Suprapubic skin (tissue), 4 donors: ENCODE measurements around the gene KL. TPM values are rescaled to one million over a fixed set of nuclear protein-coding genes. Genes with fewer than 3 reads are reported as not detected.

Experiments
- DNase-seq, 2 donors: peaks; one replicate each; pipeline ENCODE4 v3.0.0-alpha.2; 2019; ENCODE audit warnings: low spot score in 2 of 2
- H3K27ac ChIP-seq: fragments of 200-600 bp; sonication (generic); one replicate; pipeline ENCODE4 v1.5.1; 2019
- H3K27me3 ChIP-seq: fragments of 200-600 bp; sonication (generic); one replicate; pipeline ENCODE4 v1.5.1; 2019
- H3K36me3 ChIP-seq: fragments of 200-600 bp; sonication (generic); one replicate; pipeline ENCODE4 v1.5.1; 2019
- H3K4me1 ChIP-seq: fragments of 200-600 bp; sonication (generic); one replicate; pipeline ENCODE4 v1.5.1; 2019
- H3K4me3 ChIP-seq: fragments of 200-600 bp; sonication (generic); one replicate; pipeline ENCODE4 v1.5.1; 2019; ENCODE audit warnings: mild to moderate bottlenecking
- H3K9me3 ChIP-seq: fragments of 200-600 bp; sonication (generic); one replicate; pipeline ENCODE4 v1.5.1; 2019
- CTCF ChIP-seq, 2 donors: fragments of 200-600 bp in 1 of 2; fragments of 450-650 bp in 1 of 2; sonication (generic) in 1 of 2; IDR thresholded peaks; one replicate each; pipeline ENCODE4 v1.5.1; 2016 to 2019; ENCODE audit warnings: antibody characterized with exemption in 2 of 2, mild to moderate bottlenecking in 1 of 2, moderate library complexity in 1 of 2
- EP300 ChIP-seq: sonication (generic); formaldehyde crosslinking; IDR thresholded peaks from one replicate; pipeline ENCODE4 v1.6.1; 2017; ENCODE audit warnings: antibody characterized with exemption
- POLR2A ChIP-seq, 2 donors: fragments of 450-650 bp; IDR thresholded peaks; one replicate each; pipeline ENCODE4 v1.6.1; 2017; ENCODE audit warnings: antibody characterized with exemption in 2 of 2, mild to moderate bottlenecking in 2 of 2, moderate library complexity in 2 of 2
- POLR2AphosphoS5 ChIP-seq, 3 donors: sonication (generic); formaldehyde crosslinking; IDR thresholded peaks; one replicate each; pipeline ENCODE4 v1.6.1; 2017; ENCODE audit warnings: antibody characterized with exemption in 3 of 3
- WGBS: methylation state at CpG from one replicate; pipeline ENCODE4 v1.1.5; 2018; 5-methylcytosine and 5-hydroxymethylcytosine counted together
- total RNA-seq, 4 donors: library from RNA; depleted of rRNA; stranded (reverse); fragments of >200 nt; gene quantifications; one replicate each; pipeline ENCODE4 v1.1.0, GENCODE V29; 2016

KL gene
- total RNA-seq, 4 donors from 2014 or later, result 0.95 to 1.6 (median 1.6) TPM

DNA sequence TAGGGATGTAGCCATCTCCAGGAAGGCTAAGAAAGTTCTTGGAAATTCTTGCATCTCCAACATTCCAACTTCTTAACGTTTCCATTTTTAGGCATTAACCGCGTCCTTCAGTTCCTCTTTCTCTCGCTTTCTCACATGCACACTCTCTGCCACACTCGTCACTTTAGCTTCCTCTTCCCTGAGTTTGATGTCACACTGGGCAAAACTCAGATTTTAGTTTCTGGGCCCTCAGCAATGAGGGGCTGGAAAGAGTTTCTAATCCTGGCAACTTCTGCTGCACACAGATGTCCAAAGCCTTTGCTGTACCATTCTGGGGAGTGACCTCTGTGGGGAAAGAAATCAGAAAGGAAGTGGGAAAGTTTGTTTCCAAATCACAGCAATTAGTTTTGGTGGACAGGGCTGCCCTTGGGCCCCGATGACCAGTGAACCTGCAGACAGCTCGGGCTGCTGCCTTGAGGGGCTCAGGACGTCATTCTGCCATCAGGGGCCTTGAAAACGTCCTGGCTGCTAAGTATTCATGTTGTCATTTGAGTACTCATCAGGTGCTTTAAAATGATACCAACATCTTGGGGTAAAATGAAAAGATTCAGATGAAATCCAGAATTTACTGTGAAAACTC, 89.3 kb downstream of the KL start:
- no peaks in the 10 kb centered on the region for H3K27me3 ChIP-seq
- DNase-seq, result no peak
- H3K9me3 ChIP-seq, result no peaks in the 10 kb centered on the region
- peaks cover 50% of the 10 kb centered on the region for H3K36me3 ChIP-seq
- H3K4me1 ChIP-seq, result peaks cover 21% of the 10 kb centered on the region
- no peak for TF ChIP-seq POLR2A (IDR thresholded peaks at IDR 0.05)
- no peak for TF ChIP-seq EP300
- TF ChIP-seq CTCF (IDR thresholded peaks at IDR 0.05), result no peak
- no peak for TF ChIP-seq POLR2AphosphoS5 (IDR thresholded peaks at IDR 0.05)
- peak overlapping the region; percentile 22 for H3K27ac ChIP-seq
- no peak overlapping the region for H3K4me3 ChIP-seq
- WGBS, result 70% methylated on average over 9 of the region's 9 CpGs

- Histone ChIP-seq H3K36me3 (peaks cover 50% of the 10 kb centered on the region), H3K9me3 (no peaks in the 10 kb centered on the region), H3K4me3 (no peak overlapping the region), H3K4me1 (peaks cover 34% of the 10 kb centered on the region), H3K27me3 (no peaks in the 10 kb centered on the region), H3K27ac (no peak overlapping the region)
- no peak for TF ChIP-seq CTCF (IDR thresholded peaks at IDR 0.05)
- TF ChIP-seq EP300, result no peak
- TF ChIP-seq POLR2A (IDR thresholded peaks at IDR 0.05), result no peak
- TF ChIP-seq POLR2AphosphoS5 (IDR thresholded peaks at IDR 0.05), result no peak
- no peak for DNase-seq
- WGBS, result 81% methylated on average over 7 of the region's 7 CpGs
These were observed 90.6 kb downstream of the KL start for GRCh38 chr13:33106656-33107360.

DNA sequence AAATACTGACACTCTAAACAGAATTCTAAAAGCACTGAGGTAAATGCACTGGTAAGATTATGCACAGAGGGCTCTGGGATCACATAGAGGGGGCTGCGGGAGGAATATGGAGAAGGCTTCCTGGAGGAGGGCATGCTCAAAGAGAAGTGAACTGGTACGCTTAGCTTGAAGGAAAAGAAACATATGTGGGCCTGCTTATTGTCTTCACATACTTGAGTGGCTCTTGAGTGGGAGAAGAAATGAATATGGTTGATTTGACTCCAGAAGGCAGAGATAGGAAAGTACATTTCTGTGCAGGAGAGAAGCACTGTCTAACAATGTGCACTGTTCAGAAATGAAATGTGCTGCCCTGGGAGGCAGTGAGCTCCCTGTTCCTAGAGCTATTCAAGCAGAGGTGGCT, 91.1 kb downstream of the KL start:
- WGBS, result 93% methylated on average over 2 of the region's 2 CpGs
- no peak for DNase-seq
- Histone ChIP-seq H3K4me3 (no peak overlapping the region), H3K27ac (no peak overlapping the region), H3K36me3 (peaks cover 50% of the 10 kb centered on the region), H3K9me3 (no peaks in the 10 kb centered on the region), H3K27me3 (no peaks in the 10 kb centered on the region), H3K4me1 (peaks cover 40% of the 10 kb centered on the region)
- TF ChIP-seq POLR2AphosphoS5 (IDR thresholded peaks at IDR 0.05) (no peak), CTCF (IDR thresholded peaks at IDR 0.05) (no peak), EP300 (no peak), POLR2A (IDR thresholded peaks at IDR 0.05) (no peak)

DNA sequence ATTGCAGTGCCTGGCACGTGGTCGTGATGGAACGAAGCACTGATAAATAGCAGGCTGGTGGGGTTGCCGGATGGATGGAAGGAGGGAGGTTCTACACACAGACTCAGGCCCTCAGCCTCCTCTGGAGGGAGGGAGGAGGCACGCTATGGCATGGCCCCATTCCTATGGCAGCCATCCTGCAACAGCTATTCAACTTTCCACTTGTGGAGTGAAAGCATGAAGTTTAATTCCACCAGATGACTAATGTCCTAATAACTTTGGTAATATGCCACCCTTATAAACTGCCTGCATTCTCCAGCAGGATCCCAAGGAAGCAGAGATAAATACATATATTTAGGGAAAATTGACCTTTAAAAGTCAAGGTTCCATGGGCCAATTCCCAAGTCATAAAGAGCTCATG, 92.4 kb downstream of the KL start:
- Histone ChIP-seq H3K4me1 (peaks cover 49% of the 10 kb centered on the region), H3K36me3 (peaks cover 52% of the 10 kb centered on the region), H3K9me3 (no peaks in the 10 kb centered on the region), H3K4me3 (no peak overlapping the region), H3K27ac (no peak overlapping the region), H3K27me3 (no peaks in the 10 kb centered on the region)
- no peak for TF ChIP-seq POLR2A (IDR thresholded peaks at IDR 0.05)
- TF ChIP-seq EP300, result no peak
- no peak for TF ChIP-seq POLR2AphosphoS5 (IDR thresholded peaks at IDR 0.05)
- TF ChIP-seq CTCF (IDR thresholded peaks at IDR 0.05), result no peak
- 81% methylated on average over 5 of the region's 5 CpGs for WGBS
- no peak for DNase-seq

DNA sequence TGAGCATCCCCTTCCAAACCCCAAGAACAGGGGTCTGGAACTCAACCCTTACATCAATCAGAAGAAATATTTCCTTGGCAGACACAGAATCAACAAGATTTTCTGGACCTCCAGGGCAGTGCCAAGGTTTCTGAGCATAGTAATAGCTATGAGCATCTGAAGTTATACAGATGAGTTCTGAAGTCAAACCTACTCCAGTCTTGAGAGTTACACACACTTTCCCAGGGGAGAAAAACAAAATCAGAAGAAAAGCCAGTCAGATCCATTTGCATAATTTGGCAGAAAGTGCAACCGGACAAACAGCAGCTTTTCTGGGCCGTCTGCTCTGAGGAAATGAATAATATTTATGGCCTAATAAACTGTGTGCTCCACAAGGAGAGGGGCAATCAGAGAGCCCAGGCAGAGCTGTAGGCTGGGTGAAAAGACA, 93.1 kb downstream of the KL start:
- Histone ChIP-seq H3K4me1 (peaks cover 49% of the 10 kb centered on the region), H3K27ac (peak overlapping the region; percentile 50), H3K36me3 (peaks cover 54% of the 10 kb centered on the region)

More for the DNA sequence above, 93.1 kb downstream of the KL start:
- Histone ChIP-seq H3K4me3 (no peak overlapping the region), H3K9me3 (no peaks in the 10 kb centered on the region), H3K27me3 (no peaks in the 10 kb centered on the region)
- DNase-seq, result no peak
- 64% methylated on average over 2 of the region's 2 CpGs for WGBS
- TF ChIP-seq EP300 (no peak), POLR2A (IDR thresholded peaks at IDR 0.05) (no peak), POLR2AphosphoS5 (IDR thresholded peaks at IDR 0.05) (no peak), CTCF (IDR thresholded peaks at IDR 0.05) (no peak)
